Activated naive CD8-positive, alpha-beta T cell (primary cell): ENCODE measurements around the gene ELMO1.

ENCODE experiments used
- H3K27ac Mint-ChIP-seq: one replicate; pipeline ENCODE4 v1.8.0; 2021; ENCODE audit warnings: mixed read lengths
- H3K27me3 Mint-ChIP-seq: one replicate; pipeline ENCODE4 v1.8.0; 2021; ENCODE audit warnings: mixed read lengths
- H3K36me3 Mint-ChIP-seq: one replicate; pipeline ENCODE4 v1.8.0; 2021; ENCODE audit warnings: mixed read lengths
- H3K4me1 Mint-ChIP-seq: one replicate; pipeline ENCODE4 v1.8.0; 2021; ENCODE audit warnings: low read depth, mixed read lengths
- H3K4me3 Mint-ChIP-seq: one replicate; pipeline ENCODE4 v1.8.0; 2021; ENCODE audit warnings: mild to moderate bottlenecking, mixed read lengths
- H3K9me3 Mint-ChIP-seq: one replicate; pipeline ENCODE4 v1.8.0; 2021; ENCODE audit warnings: low read depth, mixed read lengths

ELMO1 gene

GRCh38 chr7:37445064-37445723, 3.5 kb downstream of the ELMO1 start:
- H3K9me3 Mint-ChIP-seq, result no peaks in the 10 kb centered on the region
- H3K36me3 Mint-ChIP-seq, result peaks cover 8% of the 10 kb centered on the region
- no peaks in the 10 kb centered on the region for H3K27me3 Mint-ChIP-seq
- H3K27ac Mint-ChIP-seq, result peak overlapping the region; percentile 59
- no peak overlapping the region for H3K4me3 Mint-ChIP-seq
- H3K4me1 Mint-ChIP-seq, result peaks cover 74% of the 10 kb centered on the region

- Mint-ChIP-seq H3K4me1 (peaks cover 73% of the 10 kb centered on the region), H3K36me3 (peaks cover 12% of the 10 kb centered on the region), H3K9me3 (no peaks in the 10 kb centered on the region), H3K27ac (no peak overlapping the region), H3K4me3 (no peak overlapping the region), H3K27me3 (no peaks in the 10 kb centered on the region)
Measured at GRCh38 chr7:37443627-37444026, 5.0 kb downstream of the ELMO1 start.

GRCh38 chr7:37442268-37442667, 6.4 kb downstream of the ELMO1 start:
- no peak overlapping the region for H3K4me3 Mint-ChIP-seq
- peaks cover 12% of the 10 kb centered on the region for H3K36me3 Mint-ChIP-seq
- no peaks in the 10 kb centered on the region for H3K27me3 Mint-ChIP-seq
- H3K4me1 Mint-ChIP-seq, result peaks cover 75% of the 10 kb centered on the region
- H3K27ac Mint-ChIP-seq, result peak overlapping the region; percentile 81
- H3K9me3 Mint-ChIP-seq, result no peaks in the 10 kb centered on the region

GRCh38 chr7:37441816-37442215, 6.8 kb downstream of the ELMO1 start:
- H3K36me3 Mint-ChIP-seq, result peaks cover 12% of the 10 kb centered on the region
- H3K4me3 Mint-ChIP-seq, result peak overlapping the region; percentile 78
- H3K27ac Mint-ChIP-seq, result peak overlapping the region; percentile 81
- no peaks in the 10 kb centered on the region for H3K9me3 Mint-ChIP-seq
- no peaks in the 10 kb centered on the region for H3K27me3 Mint-ChIP-seq
- H3K4me1 Mint-ChIP-seq, result peaks cover 72% of the 10 kb centered on the region

- Mint-ChIP-seq H3K4me1 (peaks cover 72% of the 10 kb centered on the region), H3K27me3 (no peaks in the 10 kb centered on the region), H3K9me3 (no peaks in the 10 kb centered on the region), H3K36me3 (peaks cover 12% of the 10 kb centered on the region), H3K27ac (peak overlapping the region; percentile 81), H3K4me3 (peak overlapping the region; percentile 78)
Measured at GRCh38 chr7:37441386-37441760, 7.3 kb downstream of the ELMO1 start.

GRCh38 chr7:37440738-37441385, 7.8 kb downstream of the ELMO1 start:
- peak overlapping the region; percentile 81 for H3K27ac Mint-ChIP-seq
- H3K9me3 Mint-ChIP-seq, result no peaks in the 10 kb centered on the region
- H3K4me3 Mint-ChIP-seq, result peak overlapping the region; percentile 78
- H3K36me3 Mint-ChIP-seq, result peaks cover 12% of the 10 kb centered on the region
- no peaks in the 10 kb centered on the region for H3K27me3 Mint-ChIP-seq
- H3K4me1 Mint-ChIP-seq, result peaks cover 70% of the 10 kb centered on the region

GRCh38 chr7:37439653-37440026, 9.0 kb downstream of the ELMO1 start:
- Mint-ChIP-seq H3K27me3 (no peaks in the 10 kb centered on the region), H3K9me3 (no peaks in the 10 kb centered on the region), H3K27ac (peak overlapping the region; percentile 81), H3K36me3 (peaks cover 8% of the 10 kb centered on the region), H3K4me3 (no peak overlapping the region), H3K4me1 (peaks cover 71% of the 10 kb centered on the region)

GRCh38 chr7:37438906-37439652, 9.6 kb downstream of the ELMO1 start:
- no peaks in the 10 kb centered on the region for H3K9me3 Mint-ChIP-seq
- H3K4me3 Mint-ChIP-seq, result no peak overlapping the region
- H3K27ac Mint-ChIP-seq, result no peak overlapping the region
- H3K27me3 Mint-ChIP-seq, result no peaks in the 10 kb centered on the region
- H3K4me1 Mint-ChIP-seq, result peaks cover 74% of the 10 kb centered on the region
- H3K36me3 Mint-ChIP-seq, result peaks cover 10% of the 10 kb centered on the region

- H3K4me1 Mint-ChIP-seq, result peaks cover 73% of the 10 kb centered on the region
- peaks cover 6% of the 10 kb centered on the region for H3K36me3 Mint-ChIP-seq
- no peaks in the 10 kb centered on the region for H3K27me3 Mint-ChIP-seq
- H3K4me3 Mint-ChIP-seq, result no peak overlapping the region
- H3K9me3 Mint-ChIP-seq, result no peaks in the 10 kb centered on the region
- no peak overlapping the region for H3K27ac Mint-ChIP-seq
Measured at GRCh38 chr7:37435156-37435855, 13.4 kb downstream of the ELMO1 start.

- no peak overlapping the region for H3K4me3 Mint-ChIP-seq
- H3K9me3 Mint-ChIP-seq, result no peaks in the 10 kb centered on the region
- no peaks in the 10 kb centered on the region for H3K27me3 Mint-ChIP-seq
- peaks cover 75% of the 10 kb centered on the region for H3K4me1 Mint-ChIP-seq
- H3K27ac Mint-ChIP-seq, result peak overlapping the region; percentile 54
- H3K36me3 Mint-ChIP-seq, result peaks cover 6% of the 10 kb centered on the region
Measured at GRCh38 chr7:37434529-37434928, 14.1 kb downstream of the ELMO1 start.

- no peak overlapping the region for H3K27ac Mint-ChIP-seq
Measured at GRCh38 chr7:37433166-37433565, 15.5 kb downstream of the ELMO1 start.

GRCh38 chr7:37432281-37432920, 16.3 kb downstream of the ELMO1 start:
- H3K36me3 Mint-ChIP-seq, result peaks cover 9% of the 10 kb centered on the region
- peak overlapping the region; percentile 54 for H3K27ac Mint-ChIP-seq
- H3K9me3 Mint-ChIP-seq, result no peaks in the 10 kb centered on the region
- peak overlapping the region; percentile 48 for H3K4me3 Mint-ChIP-seq
- H3K27me3 Mint-ChIP-seq, result no peaks in the 10 kb centered on the region
- peaks cover 76% of the 10 kb centered on the region for H3K4me1 Mint-ChIP-seq

More at GRCh38 chr7:37433166-37433565, 15.5 kb downstream of the ELMO1 start:
- H3K27me3 Mint-ChIP-seq, result no peaks in the 10 kb centered on the region
- H3K4me3 Mint-ChIP-seq, result peak overlapping the region; percentile 48
- H3K4me1 Mint-ChIP-seq, result peaks cover 76% of the 10 kb centered on the region
- no peaks in the 10 kb centered on the region for H3K9me3 Mint-ChIP-seq
- peaks cover 9% of the 10 kb centered on the region for H3K36me3 Mint-ChIP-seq

- no peaks in the 10 kb centered on the region for H3K9me3 Mint-ChIP-seq
- no peak overlapping the region for H3K27ac Mint-ChIP-seq
- H3K36me3 Mint-ChIP-seq, result peaks cover 11% of the 10 kb centered on the region
- no peaks in the 10 kb centered on the region for H3K27me3 Mint-ChIP-seq
- no peak overlapping the region for H3K4me3 Mint-ChIP-seq
- H3K4me1 Mint-ChIP-seq, result peaks cover 76% of the 10 kb centered on the region
Measured at GRCh38 chr7:37431413-37431812, 17.3 kb downstream of the ELMO1 start.

GRCh38 chr7:37430640-37431039, 18.0 kb downstream of the ELMO1 start:
- H3K4me3 Mint-ChIP-seq, result no peak overlapping the region
- H3K9me3 Mint-ChIP-seq, result no peaks in the 10 kb centered on the region
- peaks cover 12% of the 10 kb centered on the region for H3K36me3 Mint-ChIP-seq
- H3K27ac Mint-ChIP-seq, result peak overlapping the region; percentile 1
- H3K4me1 Mint-ChIP-seq, result peaks cover 73% of the 10 kb centered on the region
- H3K27me3 Mint-ChIP-seq, result no peaks in the 10 kb centered on the region
